K562 (cell line): ENCODE data around the gene LYSMD4. TPM values are rescaled to one million over a fixed set of nuclear protein-coding genes. Genes with fewer than 3 reads are reported as not detected.
A peak's percentile ranks its signal among the peaks of the same experiment; 100 is the strongest.

Experiments
- ADNP ChIP-seq: fragments of 200-800 bp; sonication (Bioruptor generic); IDR thresholded peaks from 2 replicates; pipeline ENCODE4 v1.6.1; 2016; ENCODE audit warnings: missing genetic modification characterization, missing compliant biosample characterization
- BCOR ChIP-seq: fragments of 450-650 bp; IDR thresholded peaks from 2 replicates; pipeline ENCODE4 v1.6.1; 2016
- CEBPG ChIP-seq, 3 experiments: fragments of 200-800 bp in 1 of 3; sonication (Bioruptor generic) in 1 of 3; sonication (generic) in 1 of 3; formaldehyde crosslinking in 1 of 3; IDR thresholded peaks in 2 of 3; conservative IDR thresholded peaks in 1 of 3; 2 replicates each; pipeline versions ENCODE4 v1.6.1 to v1.8.0; 2016 to 2022; ENCODE audit warnings: missing compliant biosample characterization in 2 of 3, missing genetic modification characterization in 2 of 3, mild to moderate bottlenecking in 1 of 3, missing genetic modification reagents in 1 of 3
- CHD1 ChIP-seq: fragments of 200-600 bp; sonication (generic); IDR thresholded peaks from one replicate; pipeline ENCODE4 v1.6.1; 2012; ENCODE audit warnings: mild to moderate bottlenecking, moderate library complexity, low read length, inconsistent platforms
- FOXA3 ChIP-seq, 2 experiments: fragments of 450-650 bp in 1 of 2; sonication (generic) in 1 of 2; formaldehyde crosslinking; IDR thresholded peaks in 1 of 2; conservative IDR thresholded peaks in 1 of 2; 2 replicates each; pipeline versions ENCODE4 v1.4.0 to v1.8.0; 2020 to 2022; ENCODE audit warnings: mild to moderate bottlenecking in 2 of 2, missing genetic modification reagents in 1 of 2
- FOXK2 ChIP-seq, 2 experiments: fragments of 450-650 bp; IDR thresholded peaks in 1 of 2; conservative IDR thresholded peaks in 1 of 2; 2 replicates each; pipeline ENCODE4 v1.6.1; 2016; ENCODE audit warnings: low read depth in 2 of 2, mild to moderate bottlenecking in 1 of 2
- GATA2 ChIP-seq: sonication (generic); formaldehyde crosslinking; IDR thresholded peaks from 2 replicates; pipeline ENCODE4 v1.4.0; 2020; ENCODE audit warnings: mild to moderate bottlenecking, missing genetic modification reagents
- HDGF ChIP-seq: fragments of 450-650 bp; IDR thresholded peaks from 2 replicates; pipeline ENCODE4 v1.6.1; 2016
- JUND ChIP-seq, 2 experiments: IDR thresholded peaks; 2 replicates in 1 of 2; 3 replicates in 1 of 2; pipeline ENCODE4 v1.6.1; 2011; ENCODE audit warnings: borderline replicate concordance in 2 of 2, low read depth in 2 of 2, low read length in 2 of 2, improper control_type of control experiment in 1 of 2, missing biosample characterization in 1 of 2, missing genetic modification characterization in 1 of 2, missing genetic modification reagents in 1 of 2
- MECOM ChIP-seq: fragments of 250-450 bp; sonication (Bioruptor Pico); IDR thresholded peaks from 2 replicates; pipeline ENCODE4 v1.8.0; 2022; ENCODE audit warnings: inconsistent platforms
- PHB ChIP-seq: fragments of 250-450 bp; sonication (Bioruptor Pico); IDR thresholded peaks from 2 replicates; pipeline ENCODE4 v1.5.0; 2021
- POLR2G ChIP-seq: fragments of 200-400 bp; formaldehyde crosslinking; IDR thresholded peaks from 2 replicates; pipeline ENCODE4 v1.6.1; 2017; ENCODE audit warnings: low read depth, mild to moderate bottlenecking, antibody characterized with exemption, low read length, moderate library complexity
- RAD51 ChIP-seq: fragments of 450-650 bp; IDR thresholded peaks from 2 replicates; pipeline ENCODE4 v1.7.1; 2016; ENCODE audit warnings: low read depth, mild to moderate bottlenecking, borderline replicate concordance
- RERE ChIP-seq: sonication (generic); formaldehyde crosslinking; IDR thresholded peaks from 2 replicates; pipeline ENCODE4 v1.8.0; 2023; ENCODE audit warnings: missing genetic modification reagents, mild to moderate bottlenecking, borderline replicate concordance
- SMAD2 ChIP-seq: fragments of 150-350 bp; IDR thresholded peaks from 2 replicates; pipeline ENCODE4 v1.6.1; 2014; ENCODE audit warnings: low read depth, mild to moderate bottlenecking, low read length
- SNRNP70 ChIP-seq: fragments of 200-400 bp; formaldehyde crosslinking; optimal IDR thresholded peaks from 2 replicates; pipeline ENCODE3; 2017; ENCODE audit warnings: low read depth, low read length
- TRIM28 ChIP-seq: fragments of 450-650 bp; IDR thresholded peaks from 2 replicates; pipeline ENCODE4 v1.6.1; 2017
- XRCC3 ChIP-seq: fragments of 450-650 bp; IDR thresholded peaks from 2 replicates; pipeline ENCODE4 v1.6.1; 2017; ENCODE audit warnings: mild to moderate bottlenecking, moderate library complexity
- ZNF133 ChIP-seq: fragments of 250-450 bp; sonication (Bioruptor Pico); IDR thresholded peaks from 2 replicates; pipeline ENCODE4 v1.4.0; 2020; ENCODE audit warnings: mild to moderate bottlenecking
- ZNF197 ChIP-seq: fragments of 200-800 bp; sonication (Bioruptor generic); IDR thresholded peaks from 2 replicates; pipeline ENCODE4 v1.6.1; 2016; ENCODE audit warnings: low read depth, missing genetic modification characterization, missing compliant biosample characterization
- polyA plus RNA-seq, 8 experiments: library from polyadenylated mRNA; depleted of rRNA in 4 of 8; stranded (reverse) in 5 of 8; unstranded in 3 of 8; fragments of >200 nt; fragmentation: Nextera tagmentation in 2 of 8; fragmentation: Illumina TruSeq in 1 of 8; extraction: Ambion mirVana in 2 of 8; extraction: Trizol in 1 of 8; gene quantifications; 2 replicates each; pipeline versions ENCODE4 v1.2.1 to v1.2.3, GENCODE V29; 2011 to 2014; ENCODE audit warnings: inconsistent platforms in 1 of 8, missing spikeins in 1 of 8
- total RNA-seq, 7 experiments: library from RNA; depleted of rRNA in 6 of 7; stranded (reverse); fragments of >200 nt in 6 of 7; fragmentation: Illumina TruSeq in 2 of 7; extraction: Trizol in 2 of 7; gene quantifications; 2 replicates each; pipeline versions ENCODE4 v1.2.1 to v1.2.3, GENCODE V29; 2011 to 2021; ENCODE audit warnings: low replicate concordance in 1 of 7

Gene LYSMD4
- total and polyA plus RNA-seq, 9 of the 15 experiments (the other 6 are each of a cell fraction or from before 2014, with no cell fraction given), result 0.46 to 3.1 (median 2.0) TPM

- TF ChIP-seq RERE (CRISPR knock-in tag) (no peak), ZNF133 (no peak), BCOR (no peak), ADNP (tag) (no peak), RAD51 (no peak), SMAD2 (no peak), CHD1 (no peak), HDGF (no peak), FOXA3 (CRISPR knock-in tag; conservative IDR thresholded peaks at IDR 0.05 in 1 of 2, IDR thresholded peaks at IDR 0.05 in 1 of 2) (no peak), PHB (CRISPR knock-in tag) (no peak), GATA2 (CRISPR knock-in tag) (no peak), POLR2G (no peak), CEBPG (CRISPR knock-in tag; IDR thresholded peaks at IDR 0.05) (no peak), CEBPG (tag; conservative IDR thresholded peaks at IDR 0.05 in 1 of 2, IDR thresholded peaks at IDR 0.05 in 1 of 2) (peak in 1 of 2 experiments; percentile 71; a peak in 2 of 4 replicates), JUND (IDR thresholded peaks at IDR 0.05; ENCODE audit: borderline replicate concordance, low read depth, low read length) (peak; percentile 36; the same call in 1 of the 2 replicates), JUND (tag; IDR thresholded peaks at IDR 0.05; ENCODE audit: borderline replicate concordance, low read depth, low read length) (no peak), TRIM28 (no peak), MECOM (CRISPR knock-in tag) (no peak), ZNF197 (CRISPR knock-in tag) (no peak), XRCC3 (no peak), SNRNP70 (no peak), FOXK2 (conservative IDR thresholded peaks at IDR 0.05 in 1 of 2, IDR thresholded peaks at IDR 0.05 in 1 of 2; ENCODE audit: low read depth in 2 of 2) (no peak)
These were observed 50.8 kb downstream of the LYSMD4 start (continued) for GRCh38 chr15:99682455-99682854.
